Epithelial cell of esophagus (primary cell): ENCODE data around the gene TMEM164.

Experiments used
- DNase-seq: peaks from one replicate; pipeline ENCODE4 v3.0.0; 2010; ENCODE audit warnings: low read depth
- H3K4me3 ChIP-seq: 2 replicates; pipeline ENCODE4 v1.5.1; 2011; ENCODE audit warnings: mild to moderate bottlenecking, low read length, control low read depth
- CTCF ChIP-seq: IDR thresholded peaks from 2 replicates; pipeline ENCODE4 v1.5.1; 2011; ENCODE audit warnings: low read depth, mild to moderate bottlenecking, low read length, control low read depth, inconsistent platforms; ENCODE audit not compliant: insufficient read depth; ENCODE audit errors: missing control alignments

TMEM164 gene

GRCh38 chrX:110211340-110211739, 208.4 kb downstream of the TMEM164 start:
- no peak for TF ChIP-seq CTCF
- peak; percentile 61 for DNase-seq
- no peak overlapping the region for H3K4me3 ChIP-seq

- TF ChIP-seq CTCF = no peak
- H3K4me3 ChIP-seq = no peak overlapping the region
- DNase-seq = no peak
Measured at GRCh38 chrX:110212299-110212698, 209.4 kb downstream of the TMEM164 start.

GRCh38 chrX:110213183-110213582, 210.3 kb downstream of the TMEM164 start:
- peak; percentile 59 for DNase-seq
- no peak overlapping the region for H3K4me3 ChIP-seq
- no peak for TF ChIP-seq CTCF

GRCh38 chrX:110214684-110215083, 211.8 kb downstream of the TMEM164 start:
- no peak for TF ChIP-seq CTCF
- no peak overlapping the region for H3K4me3 ChIP-seq
- no peak for DNase-seq

- H3K4me3 ChIP-seq = no peak overlapping the region
- TF ChIP-seq CTCF = no peak
- no peak for DNase-seq
Measured at GRCh38 chrX:110215411-110215810, 212.5 kb downstream of the TMEM164 start.

GRCh38 chrX:110216027-110216426, 213.1 kb downstream of the TMEM164 start:
- DNase-seq = no peak
- no peak for TF ChIP-seq CTCF
- H3K4me3 ChIP-seq = no peak overlapping the region

GRCh38 chrX:110218591-110218990, 215.7 kb downstream of the TMEM164 start:
- DNase-seq = peak; percentile 70
- H3K4me3 ChIP-seq = no peak overlapping the region
- no peak for TF ChIP-seq CTCF
